ENCODE results near the gene C14orf132.

C14orf132 gene

DNA sequence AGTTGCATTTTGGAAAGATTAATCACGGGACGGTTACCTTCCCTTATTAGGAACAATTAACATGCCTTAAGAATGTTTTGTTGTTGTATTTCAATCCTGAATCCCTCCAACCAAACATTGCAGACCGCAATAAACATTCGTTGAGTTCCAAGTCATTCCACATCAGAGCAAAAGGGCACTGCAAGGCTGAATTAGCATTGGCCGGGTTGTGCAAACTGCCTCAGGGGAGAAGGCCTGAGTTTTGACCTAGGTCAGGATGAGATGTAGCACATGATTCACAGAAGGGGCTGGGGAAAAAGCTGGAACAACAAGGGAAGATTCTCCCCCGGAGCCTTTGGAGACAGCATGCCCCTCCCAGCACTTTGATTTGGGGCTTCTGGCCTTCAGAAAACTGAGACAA is 83.3 kb downstream of the C14orf132 start:
- no peak for DNase-seq

DNA sequence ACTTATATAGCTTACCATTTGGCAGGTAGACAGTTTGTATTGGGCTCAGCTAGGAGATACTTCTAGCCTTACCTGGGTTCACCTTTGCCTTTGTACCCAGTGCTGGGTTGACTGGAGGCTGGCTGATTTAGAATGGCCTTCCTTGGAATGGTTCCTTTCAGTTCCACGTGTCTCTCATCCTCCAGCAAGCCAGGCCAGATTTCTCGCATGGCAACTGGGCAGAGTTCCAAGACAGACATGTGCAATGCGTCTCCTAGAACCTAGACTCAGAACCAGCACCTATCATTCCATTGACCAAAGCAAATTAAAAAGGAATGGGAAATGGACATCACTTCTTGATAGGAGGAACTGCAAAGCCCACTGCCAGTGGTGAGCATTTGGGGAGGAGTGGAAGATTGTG is 86.4 kb downstream of the C14orf132 start:
- no peak for DNase-seq

DNA sequence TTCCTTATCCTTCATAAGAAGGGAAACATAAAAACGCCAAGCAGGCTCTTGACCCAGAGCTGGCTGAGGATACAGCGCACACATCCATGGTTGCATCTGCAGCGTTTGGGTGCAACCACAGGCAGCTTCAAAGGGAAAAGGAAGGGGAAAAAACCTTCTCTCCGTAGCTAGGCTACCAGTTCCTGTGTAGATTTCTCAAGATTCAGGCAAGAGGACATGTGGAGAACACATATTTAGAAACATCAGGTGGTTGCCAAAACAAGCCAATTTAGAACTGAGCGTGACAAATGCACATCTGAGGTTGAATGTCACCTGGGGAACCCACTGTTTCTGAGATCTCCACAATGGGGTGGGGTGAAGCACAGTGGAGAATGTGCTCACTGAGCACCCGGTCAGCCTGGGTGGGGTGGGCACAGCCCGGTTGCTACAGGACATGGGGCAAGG is 87.2 kb downstream of the C14orf132 start:
- DNase-seq = no peak

DNA sequence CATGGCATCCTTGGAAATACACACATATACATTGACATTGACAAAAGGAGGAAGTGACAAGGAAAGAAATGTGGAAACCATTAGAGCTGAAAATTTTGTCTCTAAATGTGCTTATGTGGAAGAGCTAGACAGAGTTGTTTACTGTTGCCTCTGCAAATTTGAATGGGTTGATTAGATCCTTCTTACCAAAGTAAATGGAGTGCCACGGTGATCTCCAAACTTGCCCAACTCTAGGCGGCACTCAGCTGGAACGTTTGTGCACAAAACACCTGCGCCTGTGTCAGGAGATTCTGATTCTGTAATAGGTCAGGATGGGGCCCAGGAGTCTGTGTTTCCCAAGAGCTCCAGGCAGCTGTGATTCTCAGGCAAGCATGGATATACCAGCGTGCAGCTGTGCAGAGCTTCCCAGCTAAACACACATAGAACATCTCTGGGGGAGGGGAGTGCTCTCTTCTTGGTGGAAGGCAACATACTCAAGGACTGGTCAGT is 87.7 kb downstream of the C14orf132 start:
- DNase-seq = peak in 1 of 2 experiments; percentile 15

DNA sequence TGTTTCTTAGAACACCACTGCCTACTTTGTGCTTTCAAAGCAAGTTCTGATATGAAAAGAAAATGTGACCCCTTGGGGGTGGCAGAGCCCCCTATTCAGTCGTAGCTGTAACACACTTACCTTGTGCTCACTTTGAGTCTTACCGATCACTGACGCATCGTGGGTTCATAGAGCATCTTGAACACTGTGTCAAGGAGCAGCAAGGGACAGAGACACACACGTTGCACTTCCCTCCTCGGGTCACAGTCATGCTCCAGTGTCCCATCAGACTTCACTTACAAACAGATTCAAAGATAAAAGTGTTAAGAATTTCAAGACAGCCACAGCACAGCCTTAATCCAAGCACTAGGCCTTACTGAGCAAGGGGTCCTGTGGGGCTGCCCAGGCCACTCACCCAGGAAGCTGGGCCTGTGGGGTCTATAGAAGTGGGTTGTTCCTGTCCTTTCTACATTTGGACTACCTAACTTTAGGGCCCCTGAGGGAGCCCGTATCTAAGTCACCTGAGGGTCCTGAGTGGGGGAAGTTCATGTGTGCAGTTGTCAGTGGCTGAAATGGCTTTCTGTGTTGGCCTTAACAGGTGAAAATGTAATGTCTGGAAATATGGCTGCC is 90.1 kb downstream of the C14orf132 start:
- DNase-seq = no peak

DNA sequence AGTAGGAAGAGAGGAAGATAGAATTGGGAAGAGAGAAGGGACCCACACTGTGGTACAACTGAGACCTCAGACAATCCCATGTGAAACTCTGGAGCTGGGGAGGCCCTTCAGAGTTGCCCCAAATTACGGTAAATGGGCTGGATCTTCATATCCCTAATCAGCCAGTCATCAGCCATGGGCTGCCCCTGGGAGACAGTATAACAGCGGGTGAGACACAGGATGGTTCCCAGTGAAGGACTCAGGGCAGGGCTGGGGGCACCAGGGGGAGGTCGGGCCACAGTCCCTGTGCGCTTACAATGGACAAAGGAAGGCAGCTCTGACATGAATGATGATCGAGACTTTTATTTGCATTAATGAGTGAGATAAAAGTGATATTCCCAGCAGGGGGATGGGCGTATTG is 91.2 kb downstream of the C14orf132 start:
- DNase-seq = peak; percentile 67 to 70

DNA sequence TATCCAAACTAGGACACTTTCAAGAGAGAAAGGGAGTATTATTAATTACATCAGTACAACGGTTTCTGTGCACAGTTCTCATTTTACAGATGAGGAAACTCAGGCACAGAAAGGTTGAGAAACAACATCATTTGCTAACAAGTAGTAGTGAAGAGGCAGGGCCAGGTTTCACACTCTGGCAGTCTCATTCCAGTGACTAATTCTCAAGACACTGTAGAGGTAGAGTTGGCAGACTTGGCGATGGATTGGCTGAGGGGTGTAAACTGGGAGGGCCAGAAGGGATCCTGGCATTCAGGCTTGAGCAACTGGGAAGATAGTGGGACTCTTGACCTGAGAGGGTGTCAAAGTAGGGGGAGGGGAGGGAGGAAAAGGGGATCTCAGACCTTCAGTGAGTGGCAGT is 91.7 kb downstream of the C14orf132 start:
- no peak for DNase-seq

DNA sequence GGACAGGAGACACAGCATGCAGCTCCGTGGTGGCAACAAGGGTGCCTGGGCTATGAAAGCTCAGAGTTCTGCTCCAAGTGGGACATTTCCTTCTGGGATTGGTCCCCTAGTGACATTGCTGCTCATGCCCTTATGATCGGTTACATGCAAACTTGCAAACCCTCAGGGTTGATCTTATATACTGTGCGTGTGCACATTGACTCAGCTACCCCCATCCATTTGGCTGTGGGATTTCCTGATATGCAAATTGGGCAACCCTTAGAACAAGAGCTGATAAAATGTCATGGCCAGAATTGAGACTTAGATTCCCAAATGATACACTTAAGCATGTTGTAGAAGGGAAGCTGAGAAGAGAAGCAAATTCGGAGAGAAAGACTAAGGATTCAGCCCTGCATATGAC is 92.7 kb downstream of the C14orf132 start:
- DNase-seq = peak; percentile 34 to 52

DNA sequence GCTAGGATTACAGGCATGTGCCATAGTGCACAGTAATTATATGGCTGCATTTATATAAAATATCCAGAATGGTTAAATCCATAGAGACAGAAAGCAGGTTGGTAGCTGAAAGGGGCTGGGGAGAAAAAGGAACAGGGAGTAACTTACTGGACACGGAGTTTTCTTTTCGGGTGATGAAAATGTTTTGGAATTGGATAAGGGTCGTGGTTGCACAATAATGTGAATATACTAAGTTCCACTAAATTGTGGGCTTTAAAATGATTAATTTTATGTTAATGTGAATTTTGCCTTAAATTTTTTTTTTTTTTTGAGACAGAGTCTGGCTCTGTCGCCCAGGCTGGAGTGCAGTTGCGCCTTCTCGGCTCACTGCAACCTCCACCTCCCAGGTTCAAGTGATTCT is 95.3 kb downstream of the C14orf132 start:
- DNase-seq = no peak

DNA sequence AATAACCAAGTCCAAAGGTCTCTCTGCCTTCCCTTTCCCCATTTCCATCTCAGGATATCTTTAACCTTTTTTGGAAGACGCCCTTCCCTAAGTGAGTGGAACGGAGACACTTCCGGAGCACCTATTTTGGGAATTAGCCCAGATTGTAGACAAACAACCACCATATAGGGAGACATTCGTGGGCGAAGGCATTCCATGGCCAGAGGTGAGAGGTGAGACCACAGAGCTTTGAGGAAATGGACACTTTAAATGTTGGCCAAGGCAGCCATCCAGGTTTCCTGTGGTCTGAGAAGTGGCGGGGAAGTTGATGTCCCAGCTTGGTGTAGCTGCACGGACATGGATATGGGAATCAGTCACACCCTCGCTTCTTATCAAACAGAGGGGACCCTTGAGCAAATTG is 96.1 kb downstream of the C14orf132 start:
- no peak for DNase-seq

DNA sequence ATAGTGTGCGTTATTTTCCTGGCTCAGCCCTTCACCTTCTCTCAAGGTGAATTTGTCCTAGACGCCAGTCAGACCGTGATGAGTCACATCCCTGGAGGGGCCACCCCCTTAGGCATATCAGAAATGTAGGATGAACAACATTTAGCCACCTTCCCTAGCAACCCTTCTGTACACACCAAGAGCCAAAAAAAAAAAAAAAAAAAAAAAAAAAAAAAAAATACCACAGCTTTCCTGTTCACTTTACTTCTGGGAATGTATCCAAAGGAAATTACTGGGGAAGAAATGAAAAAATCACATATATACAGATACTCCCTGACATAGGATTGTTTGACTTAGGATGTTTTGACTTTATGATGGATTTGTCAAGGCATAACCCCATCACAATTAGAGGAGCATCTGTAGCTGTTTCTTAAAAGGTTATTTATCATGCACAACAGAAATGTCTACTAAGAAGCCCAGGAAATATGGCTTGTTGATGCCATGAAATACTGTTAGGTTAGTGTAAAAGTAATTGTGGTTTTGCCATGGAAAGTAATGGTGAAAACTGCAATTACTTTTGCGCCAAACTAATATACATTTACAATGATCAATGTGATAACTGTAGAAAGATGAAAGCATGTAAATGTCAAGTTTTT is 97.3 kb downstream of the C14orf132 start:
- DNase-seq = no peak

DNA sequence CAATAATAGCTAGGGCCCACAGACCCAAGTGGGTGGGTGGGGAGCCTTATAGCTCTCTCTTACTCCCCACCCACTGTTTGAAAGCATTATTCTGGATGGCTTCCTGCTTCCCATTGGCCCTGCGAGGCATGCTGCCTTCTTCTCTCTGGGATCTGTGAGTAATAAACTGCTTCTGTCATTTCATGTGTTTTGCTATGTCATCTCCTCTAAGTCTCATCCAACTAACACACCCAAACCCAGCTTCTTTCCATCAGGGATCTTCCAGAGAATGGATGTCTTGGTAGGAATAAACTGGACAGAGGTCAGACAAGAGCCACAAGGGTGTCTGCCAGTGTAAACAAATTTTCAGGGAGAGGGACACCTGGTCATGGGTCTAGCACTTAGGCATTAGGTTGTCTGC is 99.1 kb downstream of the C14orf132 start:
- DNase-seq = no peak

DNA sequence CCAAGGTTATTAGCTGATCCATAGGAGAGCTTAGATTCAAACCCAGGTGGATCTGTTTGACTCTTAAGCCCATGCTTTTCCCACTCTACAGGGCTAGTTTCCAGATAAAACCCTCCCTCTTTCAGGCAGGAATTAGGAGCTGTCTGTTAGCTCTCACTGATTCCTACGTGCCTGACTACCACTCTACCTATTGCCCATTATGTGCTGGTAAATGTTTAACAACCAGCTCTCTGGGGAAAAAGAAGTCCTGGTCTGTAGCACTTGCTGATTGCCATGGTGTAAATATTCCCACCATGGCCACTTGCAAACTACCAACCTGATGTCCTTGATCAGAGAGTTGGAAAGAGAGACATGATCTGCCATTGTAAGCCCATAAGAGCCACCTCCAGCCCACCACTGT is 100.0 kb downstream of the C14orf132 start:
- DNase-seq = peak in 1 of 2 experiments; percentile 7

DNA sequence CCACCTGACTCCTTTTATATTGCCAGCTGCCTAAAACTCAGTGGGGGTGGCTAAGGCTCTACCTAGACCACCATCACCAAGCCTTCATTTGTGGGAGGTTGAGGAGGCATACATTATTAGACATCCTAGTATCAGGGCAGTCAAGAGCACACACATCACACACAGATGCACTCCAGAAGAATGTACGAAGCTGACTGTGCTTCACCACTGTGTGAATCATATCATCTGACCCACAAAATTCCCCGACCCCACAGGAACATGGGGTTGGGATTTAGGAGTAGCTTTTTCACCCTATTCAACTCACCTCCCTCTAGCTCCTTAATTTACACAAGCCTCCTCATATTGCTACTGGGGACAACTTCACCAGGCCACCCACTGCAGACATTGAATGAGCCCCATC is 100.7 kb downstream of the C14orf132 start:
- DNase-seq = no peak

DNA sequence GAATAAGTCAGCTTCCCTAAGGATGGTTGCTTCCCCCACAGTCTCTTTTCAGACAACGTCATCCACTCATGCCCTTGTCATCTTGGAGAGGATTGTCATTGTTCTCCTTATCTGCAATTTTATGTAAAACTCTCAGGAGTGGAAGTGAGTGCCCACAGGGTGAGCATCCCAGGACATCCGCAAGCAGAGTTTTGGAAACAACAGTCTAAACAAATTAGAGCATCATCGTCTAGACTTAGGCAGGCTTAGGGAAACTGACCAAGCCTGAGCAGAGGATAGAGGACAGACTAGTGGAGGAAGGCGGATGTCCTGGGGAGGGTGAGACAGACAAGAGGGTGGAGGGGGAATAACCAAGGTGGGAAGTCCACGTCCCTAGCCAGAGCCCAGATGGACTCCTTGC is 101.8 kb downstream of the C14orf132 start:
- no peak for DNase-seq
